Measurements from ENCODE around the gene MANEA. TPM values are rescaled to one million over a fixed set of nuclear protein-coding genes. Genes with fewer than 3 reads are reported as not detected.

The MANEA gene
- total and polyA plus RNA-seq, 3 experiments from 2014 or later = 5.0 to 23.1 (median 19.3) TPM

DNA sequence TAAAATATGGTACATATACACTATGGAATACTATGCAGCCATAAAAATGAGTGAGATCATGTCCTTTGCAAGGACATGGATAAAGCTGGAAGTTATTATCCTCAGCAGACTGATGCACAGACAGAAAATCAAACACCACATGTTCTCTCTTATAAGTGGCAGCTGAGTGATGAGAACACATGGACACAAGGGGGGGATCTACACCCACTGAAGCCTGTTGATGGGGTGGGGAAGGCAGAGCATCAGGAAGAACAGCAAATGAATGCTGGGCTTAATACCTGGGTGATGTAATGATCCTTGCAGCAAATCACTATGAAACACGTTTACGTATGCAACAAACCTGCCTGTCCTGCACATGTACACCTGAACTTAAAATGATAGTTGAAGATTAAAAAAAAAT, 71.3 kb downstream of the MANEA start:
- Histone ChIP-seq H3K4me1 (ENCODE audit: insufficient read depth, low read length) (no peaks in the 10 kb centered on the region), H3K27ac (ENCODE audit: low read depth, low read length) (no peak overlapping the region), H3K27me3 (ENCODE audit: insufficient read depth, low read length, poor library complexity, severe bottlenecking) (no peaks in the 10 kb centered on the region), H3K4me3 (ENCODE audit: low read length) (no peak overlapping the region), H3K9me3 (ENCODE audit: low read length) (no peaks in the 10 kb centered on the region), H3K36me3 (ENCODE audit: insufficient read depth, low read length) (no peaks in the 10 kb centered on the region)
- Mint-ChIP-seq H3K9me3 (peaks cover 0 to 5% (median 3%) of the 10 kb centered on the region in 5 donors), H3K36me3 (no peaks in the 10 kb centered on the region), H3K27me3 (peaks cover 0 to 21% of the 10 kb centered on the region in 2 donors), H3K4me3 (no peak overlapping the region), H3K4me1 (no peaks in the 10 kb centered on the region), H3K27ac (no peak overlapping the region)
- POLR2A ChIA-PET = no interaction called here
- DNase-seq = no peak
- CTCF ChIA-PET = no interaction called here

DNA sequence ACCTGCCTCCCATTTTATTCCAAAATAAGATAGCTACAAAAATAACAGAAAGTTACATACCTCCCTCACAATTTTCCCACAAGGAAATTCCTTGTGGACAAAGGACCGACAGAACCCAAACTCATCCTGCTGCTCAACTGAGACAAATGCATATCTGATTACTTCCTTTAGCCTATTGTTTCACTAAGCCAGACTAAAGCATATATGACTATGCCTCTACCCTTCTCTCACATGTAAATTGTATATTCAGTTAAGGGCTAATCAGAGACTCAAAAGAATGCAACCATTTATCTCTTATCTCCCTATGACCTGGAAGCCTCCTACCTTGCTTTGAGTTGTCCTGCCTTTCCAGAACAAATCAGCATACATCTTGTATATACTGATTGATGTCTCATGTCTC, 72.1 kb downstream of the MANEA start:
- ChIA-PET POLR2A (no interaction called here), CTCF (no interaction called here)
- H3K4me1 Mint-ChIP-seq = no peaks in the 10 kb centered on the region
- H3K27me3 Mint-ChIP-seq = peaks cover 0 to 20% of the 10 kb centered on the region in 2 donors
- H3K4me1 ChIP-seq (ENCODE audit: insufficient read depth, low read length) = no peaks in the 10 kb centered on the region
- no peak overlapping the region for H3K4me3 ChIP-seq (ENCODE audit: low read length)
- no peak for DNase-seq
- no peaks in the 10 kb centered on the region for H3K9me3 ChIP-seq (ENCODE audit: low read length)
- no peaks in the 10 kb centered on the region for H3K36me3 Mint-ChIP-seq
- H3K27me3 ChIP-seq (ENCODE audit: insufficient read depth, low read length, poor library complexity, severe bottlenecking) = no peaks in the 10 kb centered on the region
- H3K9me3 Mint-ChIP-seq = peaks cover 0 to 5% (median 3%) of the 10 kb centered on the region in 5 donors
- H3K27ac Mint-ChIP-seq = no peak overlapping the region
- H3K27ac ChIP-seq (ENCODE audit: low read depth, low read length) = no peak overlapping the region
- no peaks in the 10 kb centered on the region for H3K36me3 ChIP-seq (ENCODE audit: insufficient read depth, low read length)
- no peak overlapping the region for H3K4me3 Mint-ChIP-seq

DNA sequence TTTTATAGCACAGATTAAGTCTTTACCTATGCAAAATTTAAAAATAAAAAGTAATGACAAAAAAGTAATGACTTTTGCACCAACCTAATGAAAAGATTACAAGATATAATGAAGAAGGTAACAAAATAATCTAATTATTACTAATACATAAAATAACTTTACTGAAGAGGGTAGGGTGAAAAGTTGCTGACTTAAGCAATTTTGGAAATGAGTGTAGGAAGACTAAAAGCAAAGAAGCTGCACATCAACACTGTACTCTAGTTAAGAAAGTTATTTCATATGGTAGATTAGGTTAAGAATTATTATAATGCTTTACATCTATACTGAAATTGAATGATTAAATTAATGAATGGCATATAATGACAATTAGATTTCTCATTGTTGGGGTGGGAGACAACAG, 76.8 kb downstream of the MANEA start:
- H3K36me3 ChIP-seq (ENCODE audit: insufficient read depth, low read length) = no peaks in the 10 kb centered on the region
- H3K27me3 ChIP-seq (ENCODE audit: insufficient read depth, low read length, poor library complexity, severe bottlenecking) = no peaks in the 10 kb centered on the region
- H3K9me3 ChIP-seq (ENCODE audit: low read length) = no peaks in the 10 kb centered on the region
- no peak overlapping the region for H3K27ac ChIP-seq (ENCODE audit: low read depth, low read length)
- Mint-ChIP-seq H3K4me3 (no peak overlapping the region), H3K9me3 (peaks cover 0 to 5% (median 3%) of the 10 kb centered on the region in 5 donors), H3K27ac (no peak overlapping the region), H3K4me1 (no peaks in the 10 kb centered on the region), H3K27me3 (peaks cover 1 to 12% of the 10 kb centered on the region in 2 donors), H3K36me3 (no peaks in the 10 kb centered on the region)
- CTCF ChIA-PET = no interaction called here
- no peak overlapping the region for H3K4me3 ChIP-seq (ENCODE audit: low read length)
- POLR2A ChIA-PET = no interaction called here
- H3K4me1 ChIP-seq (ENCODE audit: insufficient read depth, low read length) = no peaks in the 10 kb centered on the region
- no peak for DNase-seq

DNA sequence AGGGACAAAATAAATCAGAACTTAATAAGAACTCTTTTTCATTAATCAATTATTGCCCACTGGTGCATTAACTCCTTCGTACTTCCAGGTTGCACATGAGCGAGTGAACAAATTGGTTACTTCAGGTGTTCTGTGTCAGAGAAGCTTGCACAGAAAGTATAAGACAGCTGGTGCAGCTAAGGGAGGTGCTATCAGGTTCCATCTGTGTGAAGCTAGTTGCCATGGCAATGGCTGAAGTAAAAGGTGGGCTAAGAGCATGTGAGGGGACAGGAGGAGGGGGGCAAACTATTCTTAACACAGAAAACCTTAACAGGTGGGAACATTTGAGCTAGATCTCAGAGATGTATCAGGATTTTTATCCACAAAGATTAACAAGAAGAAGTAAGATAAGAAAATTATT, 81.6 kb downstream of the MANEA start:
- Mint-ChIP-seq H3K36me3 (no peaks in the 10 kb centered on the region), H3K4me1 (no peaks in the 10 kb centered on the region), H3K27ac (peak overlapping the region in 1 of 8 donors; percentile 43), H3K27me3 (peaks cover 3 to 4% of the 10 kb centered on the region in 2 donors), H3K9me3 (no peaks in the 10 kb centered on the region), H3K4me3 (no peak overlapping the region)
- CTCF ChIA-PET = no interaction called here
- no peaks in the 10 kb centered on the region for H3K27me3 ChIP-seq (ENCODE audit: insufficient read depth, low read length, poor library complexity, severe bottlenecking)
- H3K9me3 ChIP-seq (ENCODE audit: low read length) = no peaks in the 10 kb centered on the region
- H3K27ac ChIP-seq (ENCODE audit: low read depth, low read length) = no peak overlapping the region
- no peak for DNase-seq
- H3K36me3 ChIP-seq (ENCODE audit: insufficient read depth, low read length) = no peaks in the 10 kb centered on the region
- no peaks in the 10 kb centered on the region for H3K4me1 ChIP-seq (ENCODE audit: insufficient read depth, low read length)
- no peak overlapping the region for H3K4me3 ChIP-seq (ENCODE audit: low read length)
- POLR2A ChIA-PET = no interaction called here
